Measurements from ENCODE around the gene NFE2L2.
A peak's percentile ranks its signal among the peaks of the same experiment; 100 is the strongest.

NFE2L2 gene

DNA sequence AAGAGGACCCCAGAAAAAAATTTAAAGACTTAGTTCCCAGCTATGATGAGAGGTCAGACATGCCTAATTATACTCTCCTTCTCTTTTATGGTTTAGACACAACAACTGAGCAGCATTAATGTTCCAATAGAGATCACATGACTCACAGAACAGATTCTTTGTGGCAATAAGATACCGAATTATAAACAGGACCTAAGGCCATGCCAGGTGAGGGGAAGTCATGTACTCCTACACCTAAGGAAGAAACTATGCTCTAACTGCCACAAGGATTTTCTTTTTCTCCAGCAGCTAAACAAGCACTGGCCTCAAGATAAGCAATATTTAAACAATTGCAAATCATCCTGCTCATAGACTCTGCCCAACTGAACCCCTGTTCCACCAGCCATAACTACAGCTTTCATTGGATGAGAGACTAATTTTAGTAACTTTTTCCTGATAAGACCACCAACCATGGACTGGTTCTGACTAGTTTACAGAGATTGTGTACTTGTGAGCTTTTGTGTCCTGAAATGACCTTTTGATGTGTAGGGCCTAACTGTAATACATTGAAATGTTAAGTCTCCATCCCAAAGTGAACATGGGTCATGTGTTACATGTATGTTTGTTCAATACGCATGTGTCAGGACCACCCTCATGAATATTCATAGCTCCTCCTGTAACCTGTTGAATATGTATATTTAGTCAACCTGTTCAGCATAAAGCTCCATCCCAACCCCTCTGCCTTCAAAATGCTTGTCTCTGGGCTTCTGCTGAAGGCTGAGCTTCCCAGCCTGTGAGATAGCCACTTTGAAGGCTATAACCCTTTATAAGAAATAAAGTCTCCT, 21.6 kb upstream of the NFE2L2 start:
- DNase-seq (ENCODE audit: low read depth) = no peak
- no peak overlapping the region for H3K4me3 ChIP-seq (ENCODE audit: low read depth, low read length)
- TF ChIP-seq, protein P1, sequence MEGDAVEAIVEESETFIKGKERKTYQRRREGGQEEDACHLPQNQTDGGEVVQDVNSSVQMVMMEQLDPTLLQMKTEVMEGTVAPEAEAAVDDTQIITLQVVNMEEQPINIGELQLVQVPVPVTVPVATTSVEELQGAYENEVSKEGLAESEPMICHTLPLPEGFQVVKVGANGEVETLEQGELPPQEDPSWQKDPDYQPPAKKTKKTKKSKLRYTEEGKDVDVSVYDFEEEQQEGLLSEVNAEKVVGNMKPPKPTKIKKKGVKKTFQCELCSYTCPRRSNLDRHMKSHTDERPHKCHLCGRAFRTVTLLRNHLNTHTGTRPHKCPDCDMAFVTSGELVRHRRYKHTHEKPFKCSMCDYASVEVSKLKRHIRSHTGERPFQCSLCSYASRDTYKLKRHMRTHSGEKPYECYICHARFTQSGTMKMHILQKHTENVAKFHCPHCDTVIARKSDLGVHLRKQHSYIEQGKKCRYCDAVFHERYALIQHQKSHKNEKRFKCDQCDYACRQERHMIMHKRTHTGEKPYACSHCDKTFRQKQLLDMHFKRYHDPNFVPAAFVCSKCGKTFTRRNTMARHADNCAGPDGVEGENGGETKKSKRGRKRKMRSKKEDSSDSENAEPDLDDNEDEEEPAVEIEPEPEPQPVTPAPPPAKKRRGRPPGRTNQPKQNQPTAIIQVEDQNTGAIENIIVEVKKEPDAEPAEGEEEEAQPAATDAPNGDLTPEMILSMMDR (conservative IDR thresholded peaks at IDR 0.05; ENCODE audit: low read depth, low read length) = no peak

DNA sequence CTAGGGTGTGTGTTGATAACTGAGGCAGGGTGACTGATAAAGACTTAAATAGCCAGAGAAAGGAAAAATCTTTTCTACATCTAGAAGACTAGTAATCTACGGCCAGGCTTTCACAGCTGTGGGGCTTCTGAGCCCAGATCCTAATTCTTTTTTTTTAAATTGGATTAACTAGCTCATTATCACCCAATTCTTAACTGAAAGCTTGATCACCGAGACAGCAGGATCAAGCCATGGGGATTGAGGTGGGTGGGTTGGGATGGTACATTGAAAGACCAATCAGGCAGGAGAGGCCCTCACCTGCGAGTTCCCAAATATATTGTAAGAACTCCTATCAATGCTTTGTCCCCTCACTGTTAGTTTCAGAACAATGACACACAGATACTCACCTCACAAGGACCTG, 20.0 kb upstream of the NFE2L2 start:
- DNase-seq (ENCODE audit: low read depth) = no peak
- H3K4me3 ChIP-seq (ENCODE audit: low read depth, low read length) = no peak overlapping the region
- TF ChIP-seq, protein P1 (conservative IDR thresholded peaks at IDR 0.05; ENCODE audit: low read depth, low read length) = no peak

DNA sequence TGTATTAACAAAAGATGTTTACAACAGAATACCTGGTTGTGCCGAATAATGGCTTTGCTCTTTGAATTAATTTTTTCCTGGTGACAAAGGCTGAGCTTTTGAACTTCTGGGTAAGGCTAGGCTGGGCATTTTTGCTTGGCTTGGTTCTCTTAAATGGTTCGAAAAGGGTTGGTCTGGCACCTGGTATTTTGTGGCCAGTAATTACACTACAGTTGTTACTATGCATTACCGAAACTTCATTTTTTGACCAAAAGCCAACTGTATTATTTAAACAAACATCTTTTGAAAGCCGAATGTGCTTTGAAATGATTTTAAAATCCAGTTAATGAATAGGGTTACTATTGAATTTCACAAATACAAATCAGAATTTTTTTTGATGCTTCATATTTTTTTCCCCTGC, 19.4 kb upstream of the NFE2L2 start:
- DNase-seq (ENCODE audit: low read depth) = no peak
- TF ChIP-seq, protein P1 (conservative IDR thresholded peaks at IDR 0.05; ENCODE audit: low read depth, low read length) = no peak
- no peak overlapping the region for H3K4me3 ChIP-seq (ENCODE audit: low read depth, low read length)

DNA sequence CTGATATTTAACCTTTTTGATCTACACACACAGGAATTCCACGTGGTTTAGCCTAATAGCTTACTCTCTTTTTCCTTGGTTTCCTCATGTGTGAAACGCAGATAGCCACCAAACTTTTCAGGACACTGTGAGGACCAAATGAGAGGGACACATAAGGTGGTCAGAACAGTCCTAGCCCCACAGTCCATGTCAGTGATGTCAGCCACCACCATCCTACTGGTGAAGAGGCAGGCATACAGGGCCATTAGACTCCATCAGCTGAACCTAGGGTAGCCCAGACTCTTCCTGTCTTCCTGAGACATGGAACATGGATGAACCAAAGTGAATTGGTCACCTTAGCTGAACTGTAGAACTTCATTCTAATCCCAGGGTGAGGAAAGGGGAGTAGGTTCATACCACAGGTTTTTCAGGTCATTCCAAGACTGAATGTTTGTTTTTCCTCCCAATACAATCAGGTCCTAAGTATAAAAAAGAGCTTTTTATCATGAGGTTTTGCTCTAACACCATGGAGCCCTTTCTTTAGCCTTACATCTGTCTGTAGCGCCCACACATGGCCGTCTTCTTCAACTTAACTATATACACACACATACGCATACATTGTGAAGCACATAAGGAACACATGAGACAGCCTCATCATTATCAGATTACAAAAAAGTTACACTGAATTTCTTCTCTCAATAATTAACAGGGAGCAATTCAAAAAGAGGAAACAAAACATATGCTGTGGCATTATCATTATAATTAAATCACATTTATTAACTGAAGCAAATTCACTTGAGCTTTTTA, 18.5 kb upstream of the NFE2L2 start:
- no peak for DNase-seq (ENCODE audit: low read depth)
- no peak overlapping the region for H3K4me3 ChIP-seq (ENCODE audit: low read depth, low read length)
- TF ChIP-seq, protein P1 (conservative IDR thresholded peaks at IDR 0.05; ENCODE audit: low read depth, low read length) = no peak

DNA sequence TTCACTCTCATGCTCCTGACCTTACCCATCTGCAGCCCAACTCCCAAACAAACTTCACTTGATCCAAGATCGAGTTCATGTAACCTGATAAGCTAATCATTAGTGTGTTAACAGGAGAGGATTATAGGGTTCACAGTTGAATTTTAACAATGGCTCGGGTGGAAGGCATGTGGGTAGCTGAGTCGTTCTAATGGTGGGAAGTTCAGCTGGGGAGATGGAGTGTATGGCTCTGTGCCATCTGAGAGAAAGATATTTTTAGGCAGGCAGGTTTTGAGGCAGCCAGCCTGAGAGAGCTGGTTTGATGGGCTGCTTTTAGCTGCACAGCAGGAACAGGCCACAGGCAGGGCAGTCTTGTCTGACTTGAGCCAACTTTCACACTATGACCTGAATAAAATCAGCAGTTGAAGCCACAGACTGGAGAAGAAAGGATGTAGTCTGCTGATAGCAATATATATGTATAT, 17.7 kb upstream of the NFE2L2 start:
- TF ChIP-seq, protein P1 (conservative IDR thresholded peaks at IDR 0.05; ENCODE audit: low read depth, low read length) = no peak
- no peak overlapping the region for H3K4me3 ChIP-seq (ENCODE audit: low read depth, low read length)
- peak; percentile 68 for DNase-seq (ENCODE audit: low read depth)

DNA sequence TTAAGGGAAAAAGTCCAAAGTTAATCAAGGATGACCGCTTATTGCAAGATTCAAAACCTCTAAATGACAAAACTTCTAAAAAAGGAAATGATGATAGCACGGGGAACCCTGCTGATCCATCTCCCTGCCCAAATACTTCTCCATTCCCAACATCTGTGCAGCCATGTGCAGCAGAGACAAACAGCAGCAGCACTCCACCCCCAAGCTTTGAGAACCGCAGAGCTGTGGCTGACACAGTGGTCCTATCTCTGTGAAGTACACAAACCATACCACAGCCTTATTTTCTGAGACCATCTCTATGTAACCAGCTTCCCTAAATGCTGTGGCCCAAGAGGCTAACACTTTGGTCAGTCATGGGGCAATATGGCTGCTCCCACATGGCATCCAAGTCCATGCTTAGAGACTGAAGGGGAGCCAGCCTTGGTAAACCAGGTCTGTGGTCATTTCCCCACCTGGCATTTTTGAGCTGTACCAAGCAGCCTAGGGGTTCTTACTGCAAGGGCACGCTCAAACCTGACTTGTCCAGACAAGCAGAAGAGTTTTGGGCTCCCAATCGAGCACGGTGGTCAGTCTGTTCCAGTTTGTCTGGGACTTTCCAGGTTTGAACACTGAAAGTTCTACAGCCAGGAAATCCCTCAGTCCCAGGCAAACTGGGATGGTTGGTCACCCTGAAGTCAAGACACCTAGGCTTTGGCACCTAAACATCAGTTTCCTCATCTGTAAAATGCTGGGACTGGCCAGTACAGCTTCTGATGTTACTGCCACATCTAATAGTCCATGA, 17.1 kb upstream of the NFE2L2 start:
- no peak overlapping the region for H3K4me3 ChIP-seq (ENCODE audit: low read depth, low read length)
- TF ChIP-seq, protein P1 (conservative IDR thresholded peaks at IDR 0.05; ENCODE audit: low read depth, low read length) = no peak
- no peak for DNase-seq (ENCODE audit: low read depth)

Measured in choroid plexus epithelial cell (primary cell).